GM13977 (cell line): Measurements from ENCODE around the gene SGPP2.

Source experiments
- DNase-seq: peaks from one replicate; pipeline ENCODE4 v3.0.0; 2012; ENCODE audit warnings: low spot score
- CTCF ChIP-seq: IDR thresholded peaks from 2 replicates; pipeline ENCODE4 v1.5.1; 2012; ENCODE audit warnings: mild to moderate bottlenecking, control low read depth; ENCODE audit not compliant: insufficient read depth; ENCODE audit errors: extremely low read depth, missing control alignments
- in situ Hi-C: fragments of 300-500 bp; cut with MboI; formaldehyde crosslinking; loops from one replicate; pipeline ENCODE4 v1.12.0; 2022; ENCODE audit warnings: low sequenced_read_pairs, low pct_unique_long_range_greater_than_20kb, mixed read lengths, inconsistent platforms; ENCODE audit not compliant: unreplicated experiment

Gene SGPP2

GRCh38 chr2:222563936-222564335 lies 139.6 kb downstream of the SGPP2 start:
- no peak for TF ChIP-seq CTCF
- no peak for DNase-seq
- in situ Hi-C loops: loop anchor here (25.0 kb wide), 1 partner anchor 502 kb away; no protein-coding TSS in a partner anchor

DNA sequence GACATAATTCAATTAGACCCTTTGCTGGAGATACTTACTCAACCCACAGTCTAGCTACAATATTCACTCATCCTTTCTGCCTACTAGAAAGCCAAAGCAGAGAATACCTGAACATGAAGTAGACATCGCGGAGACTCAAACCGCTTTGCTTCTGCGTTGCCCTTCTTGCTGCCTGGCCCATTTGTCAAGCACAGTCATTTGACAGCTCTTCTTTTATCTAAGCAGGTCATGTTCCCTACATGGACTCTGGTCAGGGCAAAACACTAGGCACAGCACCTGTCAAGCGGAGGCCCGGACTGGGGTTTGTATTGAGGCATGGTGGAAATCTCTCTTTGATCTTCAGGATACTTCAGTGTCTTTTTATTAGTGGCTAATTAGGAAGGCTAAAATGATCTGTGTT lies 141.9 kb downstream of the SGPP2 start:
- in situ Hi-C loops: loop anchor here (25.0 kb wide), 1 partner anchor 504 kb away; no protein-coding TSS in a partner anchor
- no peak for TF ChIP-seq CTCF
- DNase-seq: no peak

DNA sequence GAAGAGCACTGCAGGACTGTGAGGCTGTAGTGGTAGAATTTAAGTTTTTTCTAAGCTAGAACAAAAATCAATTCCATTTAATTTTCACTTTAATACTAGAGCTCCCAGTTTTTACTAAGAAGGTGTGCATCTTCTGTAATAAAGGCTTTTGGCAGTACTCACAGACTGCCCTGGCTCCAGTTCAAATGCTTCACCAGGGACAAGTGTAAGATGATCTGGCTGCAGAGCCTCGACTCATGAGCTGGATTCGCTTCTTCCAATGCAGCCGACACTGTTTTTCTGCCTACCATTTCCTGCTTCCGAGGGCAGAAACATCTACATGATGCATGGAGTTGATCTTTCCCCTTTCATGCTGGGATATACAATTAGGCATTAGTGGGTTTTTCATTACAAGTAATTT lies 144.5 kb downstream of the SGPP2 start:
- no peak for TF ChIP-seq CTCF
- DNase-seq: no peak
- in situ Hi-C loops: loop anchor here (25.0 kb wide), 1 partner anchor 507 kb away; no protein-coding TSS in a partner anchor

DNA sequence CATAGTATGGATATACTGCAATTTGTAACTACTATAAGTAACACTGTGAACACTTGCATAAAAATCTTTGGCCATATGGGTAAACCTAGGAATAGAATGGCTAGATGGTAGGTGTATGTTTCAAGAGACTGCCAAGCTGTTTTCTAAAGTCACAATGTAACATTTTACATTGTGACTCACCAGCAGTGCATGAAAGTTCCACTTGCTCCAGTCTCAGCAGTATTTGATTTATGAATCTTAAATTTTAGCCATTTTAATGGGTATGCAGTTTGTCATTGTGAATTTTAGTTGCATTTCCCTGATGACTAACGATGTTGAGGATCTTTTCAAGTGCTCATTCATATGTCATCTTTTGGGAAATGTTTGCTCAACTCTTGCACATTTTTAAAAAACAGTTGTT lies 145.5 kb downstream of the SGPP2 start:
- in situ Hi-C loops: loop anchor here (25.0 kb wide), 1 partner anchor 508 kb away; no protein-coding TSS in a partner anchor
- no peak for TF ChIP-seq CTCF
- no peak for DNase-seq

- DNase-seq: no peak
- TF ChIP-seq CTCF: no peak
- in situ Hi-C loops: loop anchor here (25.0 kb wide), 1 partner anchor 510 kb away; no protein-coding TSS in a partner anchor
Observed at GRCh38 chr2:222572264-222572721, 147.9 kb downstream of the SGPP2 start.

GRCh38 chr2:222572751-222573174 lies 148.4 kb downstream of the SGPP2 start:
- no peak for DNase-seq
- no peak for TF ChIP-seq CTCF
- in situ Hi-C loops: loop anchor here (25.0 kb wide), 1 partner anchor 510 kb away; no protein-coding TSS in a partner anchor

DNA sequence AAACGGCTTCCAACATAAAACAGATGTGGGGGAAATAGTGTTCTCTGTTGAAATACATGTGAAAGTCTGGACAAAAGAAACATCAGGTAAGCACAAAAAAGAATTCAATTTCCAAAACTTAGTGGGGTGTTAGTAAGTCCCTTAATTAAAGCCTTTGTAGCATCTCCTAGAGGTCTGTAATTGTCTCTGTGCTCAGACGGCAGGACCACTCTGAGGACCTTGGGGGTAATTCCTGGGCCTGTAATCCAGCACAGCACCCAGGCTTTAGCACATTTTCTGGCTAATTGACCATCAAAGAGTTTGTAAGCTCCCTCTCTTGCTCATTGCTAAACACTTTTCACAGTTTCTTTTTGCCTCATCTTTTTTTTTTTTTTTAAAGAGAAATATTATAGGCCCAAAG lies 151.3 kb downstream of the SGPP2 start:
- in situ Hi-C loops: no loop called here
- DNase-seq: no peak
- TF ChIP-seq CTCF: no peak
